Caco-2 (cell line): ENCODE measurements around the gene CFAP46. TPM values are rescaled to one million over a fixed set of nuclear protein-coding genes. Genes with fewer than 3 reads are reported as not detected.

Experiments used
- BruUV-seq: library from RNA; stranded (reverse); fragments of 400-500 nt; replicated peaks from 2 replicates; lab custom pipeline; 2021; lab: Mats Ljungman, UMichigan
- CTCF ChIA-PET: fragments of 300-600 bp; sonication (Branson Sonifier 250); formaldehyde crosslinking; loops from one replicate; lab custom pipeline; 2022; ENCODE audit warnings: antibody characterized with exemption; lab: Charles Lee
- POLR2A ChIA-PET: fragments of 300-600 bp; sonication (Branson Sonifier 250); formaldehyde crosslinking; loops from one replicate; lab custom pipeline; 2022; ENCODE audit warnings: antibody characterized with exemption; lab: Charles Lee
- DNase-seq, 2 experiments: peaks; one replicate each; pipeline versions ENCODE4 v3.0.0 to v3.0.0-alpha.2; 2020 to 2022
- H3K27me3 ChIP-seq: replicated peaks from 2 replicates; pipeline ENCODE4 v1.6.0; 2011; ENCODE audit warnings: low read length; ENCODE audit not compliant: control insufficient read depth, insufficient read depth
- H3K36me3 ChIP-seq: 2 replicates; pipeline ENCODE4 v1.5.1; 2011; ENCODE audit warnings: low read length; ENCODE audit not compliant: control insufficient read depth, insufficient read depth
- H3K4me1 ChIP-seq: fragments of 250-450 bp; sonication (Bioruptor Pico); 2 replicates; pipeline ENCODE4 v1.5.1; 2020; ENCODE audit warnings: mild to moderate bottlenecking
- H3K4me3 ChIP-seq: 2 replicates; pipeline ENCODE4 v1.5.1; 2011; ENCODE audit warnings: low read depth, mild to moderate bottlenecking, control low read depth, low read length
- H3K9me3 ChIP-seq: fragments of 250-450 bp; sonication (Bioruptor Pico); 2 replicates; pipeline ENCODE4 v1.5.1; 2020; ENCODE audit warnings: mild to moderate bottlenecking, moderate library complexity
- H3K27ac Mint-ChIP-seq: one replicate; pipeline ENCODE4 v1.8.0; 2022; ENCODE audit warnings: mixed read lengths; ENCODE audit not compliant: unreplicated experiment
- H3K27me3 Mint-ChIP-seq: one replicate; pipeline ENCODE4 v1.8.0; 2022; ENCODE audit warnings: mixed read lengths; ENCODE audit not compliant: insufficient read depth, unreplicated experiment
- H3K36me3 Mint-ChIP-seq: one replicate; pipeline ENCODE4 v1.8.0; 2022; ENCODE audit warnings: mild to moderate bottlenecking, mixed read lengths; ENCODE audit not compliant: insufficient read depth, unreplicated experiment
- H3K4me1 Mint-ChIP-seq: one replicate; pipeline ENCODE4 v1.8.0; 2022; ENCODE audit warnings: low read depth, mixed read lengths; ENCODE audit not compliant: unreplicated experiment
- H3K4me3 Mint-ChIP-seq: one replicate; pipeline ENCODE4 v1.8.0; 2022; ENCODE audit warnings: mild to moderate bottlenecking, moderate library complexity, mixed read lengths; ENCODE audit not compliant: unreplicated experiment
- H3K9me3 Mint-ChIP-seq: one replicate; pipeline ENCODE4 v1.8.0; 2022; ENCODE audit warnings: mixed read lengths; ENCODE audit not compliant: unreplicated experiment
- intact Hi-C: fragments of 100-400 bp; cut with micrococcal nuclease; formaldehyde crosslinking; loops from one replicate; pipeline ENCODE4 v1.10.0; 2022; ENCODE audit not compliant: unreplicated experiment
- total RNA-seq: library from RNA; stranded (reverse); gene quantifications from 2 replicates; pipeline ENCODE4 v1.2.3, GENCODE V29; 2022
- TF ChIP-seq, protein P1 (sequence below), 2 experiments: fragments of 200-600 bp in 1 of 2; IDR thresholded peaks; 1 replicate in 1 of 2; 2 replicates in 1 of 2; pipeline versions ENCODE4 v1.5.1 to v1.8.0; 2011 to 2022; ENCODE audit warnings: antibody characterized with exemption in 1 of 2, control low read depth in 1 of 2, inconsistent platforms in 1 of 2, low read depth in 1 of 2, low read length in 1 of 2, mild to moderate bottlenecking in 1 of 2, moderate library complexity in 1 of 2; ENCODE audit not compliant: insufficient read depth in 1 of 2, severe bottlenecking in 1 of 2, unreplicated experiment in 1 of 2

The CFAP46 gene
- total RNA-seq, 1 experiment from 2014 or later, result not detected

DNA sequence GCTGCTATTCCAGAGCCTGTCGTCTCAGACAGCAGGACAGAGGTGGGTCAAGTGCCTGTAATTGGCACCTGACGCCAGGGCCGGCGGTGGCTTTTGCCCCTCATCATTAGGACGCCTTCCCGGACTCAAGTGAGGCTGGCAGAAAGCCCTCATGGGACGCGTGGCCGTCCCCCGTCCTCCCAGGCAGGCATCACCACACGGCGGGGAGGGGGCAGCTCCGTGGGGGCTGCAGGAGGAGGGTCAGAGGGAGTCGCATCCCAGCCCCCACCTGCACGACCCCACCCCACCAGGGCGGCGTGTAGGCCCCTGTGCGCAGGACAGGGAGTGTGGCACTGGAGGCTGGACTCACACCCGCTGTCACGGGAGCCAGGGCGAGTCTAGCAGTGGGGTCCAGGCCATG, 16.3 kb downstream of the CFAP46 start:
- BruUV-seq, result no TSS peak
- no peaks in the 10 kb centered on the region for H3K36me3 ChIP-seq
- Mint-ChIP-seq H3K4me1 (no peaks in the 10 kb centered on the region), H3K27me3 (peaks cover 16% of the 10 kb centered on the region), H3K27ac (no peak overlapping the region), H3K36me3 (no peaks in the 10 kb centered on the region), H3K4me3 (no peak overlapping the region), H3K9me3 (no peaks in the 10 kb centered on the region)
- no peaks in the 10 kb centered on the region for H3K4me1 ChIP-seq
- peaks cover 1% of the 10 kb centered on the region for H3K27me3 ChIP-seq
- CTCF ChIA-PET, result no interaction called here
- DNase-seq, result no peak
- POLR2A ChIA-PET, result no interaction called here
- H3K9me3 ChIP-seq, result no peaks in the 10 kb centered on the region
- TF ChIP-seq, protein P1, sequence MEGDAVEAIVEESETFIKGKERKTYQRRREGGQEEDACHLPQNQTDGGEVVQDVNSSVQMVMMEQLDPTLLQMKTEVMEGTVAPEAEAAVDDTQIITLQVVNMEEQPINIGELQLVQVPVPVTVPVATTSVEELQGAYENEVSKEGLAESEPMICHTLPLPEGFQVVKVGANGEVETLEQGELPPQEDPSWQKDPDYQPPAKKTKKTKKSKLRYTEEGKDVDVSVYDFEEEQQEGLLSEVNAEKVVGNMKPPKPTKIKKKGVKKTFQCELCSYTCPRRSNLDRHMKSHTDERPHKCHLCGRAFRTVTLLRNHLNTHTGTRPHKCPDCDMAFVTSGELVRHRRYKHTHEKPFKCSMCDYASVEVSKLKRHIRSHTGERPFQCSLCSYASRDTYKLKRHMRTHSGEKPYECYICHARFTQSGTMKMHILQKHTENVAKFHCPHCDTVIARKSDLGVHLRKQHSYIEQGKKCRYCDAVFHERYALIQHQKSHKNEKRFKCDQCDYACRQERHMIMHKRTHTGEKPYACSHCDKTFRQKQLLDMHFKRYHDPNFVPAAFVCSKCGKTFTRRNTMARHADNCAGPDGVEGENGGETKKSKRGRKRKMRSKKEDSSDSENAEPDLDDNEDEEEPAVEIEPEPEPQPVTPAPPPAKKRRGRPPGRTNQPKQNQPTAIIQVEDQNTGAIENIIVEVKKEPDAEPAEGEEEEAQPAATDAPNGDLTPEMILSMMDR (IDR thresholded peaks at IDR 0.05; ENCODE audit: insufficient read depth in 1 of 2, low read depth in 1 of 2, low read length in 1 of 2, severe bottlenecking in 1 of 2, unreplicated experiment in 1 of 2), result no peak
- no peak overlapping the region for H3K4me3 ChIP-seq
- intact Hi-C loops, result no loop called here

DNA sequence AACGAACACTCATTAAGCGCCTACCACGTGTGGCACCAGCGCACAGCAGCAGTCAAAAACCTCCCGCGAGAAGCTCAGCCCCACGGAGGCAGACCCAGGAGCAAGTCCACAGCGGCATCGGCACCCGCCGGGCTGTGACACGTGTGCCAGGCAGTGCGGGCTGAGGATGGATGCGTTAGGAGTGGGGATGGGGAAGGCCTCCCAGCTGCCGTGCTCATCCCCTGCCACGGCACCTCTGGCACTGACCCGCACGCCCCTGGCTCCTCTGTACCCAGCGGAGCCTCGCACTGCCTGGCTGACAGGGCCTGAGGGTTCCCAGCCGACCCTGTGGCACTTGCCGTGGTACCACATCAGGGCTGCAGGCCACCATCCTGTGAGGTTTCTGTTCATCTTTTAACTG, 16.8 kb downstream of the CFAP46 start:
- Histone ChIP-seq H3K36me3 (no peaks in the 10 kb centered on the region), H3K4me1 (no peaks in the 10 kb centered on the region), H3K27me3 (peaks cover 1% of the 10 kb centered on the region), H3K4me3 (no peak overlapping the region), H3K9me3 (no peaks in the 10 kb centered on the region)
- Mint-ChIP-seq H3K27ac (no peak overlapping the region), H3K4me1 (no peaks in the 10 kb centered on the region), H3K4me3 (no peak overlapping the region), H3K36me3 (no peaks in the 10 kb centered on the region), H3K9me3 (no peaks in the 10 kb centered on the region), H3K27me3 (peaks cover 16% of the 10 kb centered on the region)
- BruUV-seq, result no TSS peak
- TF ChIP-seq, protein P1 (IDR thresholded peaks at IDR 0.05; ENCODE audit: insufficient read depth in 1 of 2, low read depth in 1 of 2, low read length in 1 of 2, severe bottlenecking in 1 of 2, unreplicated experiment in 1 of 2), result no peak
- intact Hi-C loops, result no loop called here
- DNase-seq, result no peak
- CTCF ChIA-PET, result no interaction called here
- POLR2A ChIA-PET, result no interaction called here

DNA sequence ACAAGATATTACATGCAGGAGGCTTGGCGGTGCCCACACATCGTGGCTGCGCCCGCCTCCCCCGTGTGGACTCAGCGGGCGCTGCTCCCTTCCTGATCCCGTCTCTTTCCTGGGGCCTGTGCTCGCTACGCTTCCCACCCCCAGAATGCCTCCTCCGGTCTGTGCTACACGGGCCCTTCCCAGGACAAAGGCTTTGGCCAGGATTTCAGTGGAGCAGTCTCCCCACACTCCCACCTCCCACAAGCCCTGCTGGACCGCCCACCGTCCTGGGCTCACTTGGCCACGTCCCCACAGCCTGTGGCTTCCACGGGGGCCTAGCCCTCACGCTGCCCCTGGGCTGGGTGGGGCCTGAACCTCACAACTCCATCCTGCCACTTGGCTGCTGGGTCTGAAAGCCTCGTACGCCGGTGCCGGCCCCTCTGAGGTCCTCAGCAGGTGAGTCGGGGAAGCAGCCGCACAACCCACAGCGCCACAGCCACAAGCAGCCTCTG, 17.3 kb downstream of the CFAP46 start:
- Mint-ChIP-seq H3K9me3 (no peaks in the 10 kb centered on the region), H3K27me3 (peaks cover 16% of the 10 kb centered on the region), H3K36me3 (no peaks in the 10 kb centered on the region), H3K4me3 (no peak overlapping the region), H3K27ac (no peak overlapping the region), H3K4me1 (no peaks in the 10 kb centered on the region)
- TF ChIP-seq, protein P1 (IDR thresholded peaks at IDR 0.05; ENCODE audit: insufficient read depth in 1 of 2, low read depth in 1 of 2, low read length in 1 of 2, severe bottlenecking in 1 of 2, unreplicated experiment in 1 of 2), result no peak
- Histone ChIP-seq H3K9me3 (no peaks in the 10 kb centered on the region), H3K4me3 (no peak overlapping the region), H3K27me3 (peaks cover 1% of the 10 kb centered on the region), H3K4me1 (no peaks in the 10 kb centered on the region), H3K36me3 (no peaks in the 10 kb centered on the region)
- ChIA-PET POLR2A (no interaction called here), CTCF (no interaction called here)
- intact Hi-C loops, result no loop called here
- BruUV-seq, result no TSS peak
- DNase-seq, result no peak
